ENCODE measurements around the gene USP6NL. TPM values are rescaled to one million over a fixed set of nuclear protein-coding genes. Genes with fewer than 3 reads are reported as not detected.
A peak's percentile ranks its signal among the peaks of the same experiment; 100 is the strongest.

USP6NL gene
- total RNA-seq, 2 donors from 2014 or later: 13.5 to 19.3 TPM

DNA sequence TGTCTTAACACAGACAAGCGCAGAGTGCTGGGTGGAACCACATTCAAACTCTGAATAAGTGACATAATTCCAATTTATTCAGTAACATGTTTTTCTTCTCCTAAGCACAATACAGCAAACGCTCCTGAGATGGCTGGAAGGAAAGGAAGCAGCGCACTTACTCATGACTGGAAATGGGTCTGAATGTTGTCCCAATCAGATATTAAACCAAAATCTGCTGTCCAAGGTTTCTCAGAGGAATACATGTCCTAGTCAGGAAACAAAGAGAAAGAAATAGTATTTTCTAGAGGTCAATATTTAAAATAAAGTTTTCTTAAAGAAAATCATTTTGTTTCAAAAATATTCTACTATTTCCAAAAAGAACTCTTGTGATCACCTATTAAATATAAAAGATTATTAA, 14.0 kb downstream of the USP6NL start:
- H3K27ac ChIP-seq: no peak overlapping the region

DNA sequence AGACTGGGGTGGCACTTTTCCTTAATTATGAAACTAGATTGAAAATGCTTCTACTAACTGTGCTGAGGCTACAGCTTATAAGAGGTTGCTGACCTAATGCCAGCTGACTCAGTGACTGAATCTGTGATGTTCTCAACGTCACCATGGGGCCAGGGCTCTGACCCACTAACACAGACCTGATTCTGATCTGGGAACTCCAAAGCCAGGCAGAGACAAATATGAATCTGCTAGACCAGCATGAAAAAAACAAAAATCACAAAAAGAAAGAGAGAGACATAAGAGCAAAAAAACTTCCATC, 16.1 kb downstream of the USP6NL start:
- intact Hi-C loops (cut with DNase I): no loop called here
- H3K36me3 ChIP-seq: no peaks in the 10 kb centered on the region
- TF ChIP-seq, protein P1, sequence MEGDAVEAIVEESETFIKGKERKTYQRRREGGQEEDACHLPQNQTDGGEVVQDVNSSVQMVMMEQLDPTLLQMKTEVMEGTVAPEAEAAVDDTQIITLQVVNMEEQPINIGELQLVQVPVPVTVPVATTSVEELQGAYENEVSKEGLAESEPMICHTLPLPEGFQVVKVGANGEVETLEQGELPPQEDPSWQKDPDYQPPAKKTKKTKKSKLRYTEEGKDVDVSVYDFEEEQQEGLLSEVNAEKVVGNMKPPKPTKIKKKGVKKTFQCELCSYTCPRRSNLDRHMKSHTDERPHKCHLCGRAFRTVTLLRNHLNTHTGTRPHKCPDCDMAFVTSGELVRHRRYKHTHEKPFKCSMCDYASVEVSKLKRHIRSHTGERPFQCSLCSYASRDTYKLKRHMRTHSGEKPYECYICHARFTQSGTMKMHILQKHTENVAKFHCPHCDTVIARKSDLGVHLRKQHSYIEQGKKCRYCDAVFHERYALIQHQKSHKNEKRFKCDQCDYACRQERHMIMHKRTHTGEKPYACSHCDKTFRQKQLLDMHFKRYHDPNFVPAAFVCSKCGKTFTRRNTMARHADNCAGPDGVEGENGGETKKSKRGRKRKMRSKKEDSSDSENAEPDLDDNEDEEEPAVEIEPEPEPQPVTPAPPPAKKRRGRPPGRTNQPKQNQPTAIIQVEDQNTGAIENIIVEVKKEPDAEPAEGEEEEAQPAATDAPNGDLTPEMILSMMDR (IDR thresholded peaks at IDR 0.05): no peak
- no peak overlapping the region for H3K27ac ChIP-seq
- DNase-seq: no peak
- no peak overlapping the region for H3K9ac ChIP-seq (ENCODE audit: low read depth in 2 of 2, low read length in 2 of 2)
- no peaks in the 10 kb centered on the region for H3K27me3 ChIP-seq
- no peak overlapping the region for H3K4me3 ChIP-seq
- H3K4me1 ChIP-seq: peaks cover 5% of the 10 kb centered on the region
- no peaks in the 10 kb centered on the region for H3K9me3 ChIP-seq

More for the DNA sequence above, 14.0 kb downstream of the USP6NL start:
- peaks cover 5% of the 10 kb centered on the region for H3K4me1 ChIP-seq
- TF ChIP-seq, protein P1 (IDR thresholded peaks at IDR 0.05): no peak
- no peak overlapping the region for H3K9ac ChIP-seq (ENCODE audit: low read depth in 2 of 2, low read length in 2 of 2)
- H3K9me3 ChIP-seq: no peaks in the 10 kb centered on the region
- H3K27me3 ChIP-seq: no peaks in the 10 kb centered on the region
- no peak for DNase-seq
- intact Hi-C loops (cut with DNase I): no loop called here
- H3K36me3 ChIP-seq: no peaks in the 10 kb centered on the region
- no peak overlapping the region for H3K4me3 ChIP-seq

DNA sequence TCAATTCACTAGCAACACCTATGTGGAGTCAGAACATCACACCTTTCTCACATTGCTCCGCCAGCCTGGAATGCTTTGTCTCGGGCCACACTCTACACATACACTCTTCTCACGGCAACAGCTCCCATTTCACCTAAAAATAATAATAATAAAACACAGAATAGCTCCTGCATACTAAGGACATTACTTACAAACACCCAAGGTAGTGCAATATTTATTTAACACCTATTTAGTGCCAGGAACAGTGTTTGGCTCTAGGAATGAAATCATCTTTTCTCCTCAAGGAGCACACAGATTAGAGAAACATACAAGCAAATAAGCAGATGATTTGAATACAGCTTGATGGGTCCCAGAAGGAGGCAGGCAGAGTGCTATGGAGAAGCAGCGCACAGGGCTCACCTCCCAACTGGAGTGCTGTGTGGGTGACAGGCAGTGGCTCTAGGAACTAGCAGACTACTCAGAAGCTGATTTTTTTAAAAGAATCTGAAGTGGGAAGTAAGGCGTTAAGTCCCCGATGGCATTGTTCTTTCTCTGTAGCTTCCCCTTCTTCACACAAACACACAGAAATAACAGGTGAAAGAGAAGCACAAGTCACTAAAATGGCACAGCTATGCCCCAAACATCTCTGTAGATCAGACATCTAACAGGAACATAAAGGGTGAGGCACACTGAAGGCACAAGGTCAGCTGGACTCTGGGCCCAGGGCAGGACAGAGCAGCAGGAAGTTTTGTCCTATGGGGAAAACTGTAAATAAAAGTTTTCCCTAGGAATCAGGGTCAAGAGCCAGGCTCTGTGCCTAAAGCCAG, 16.7 kb downstream of the USP6NL start:
- no peaks in the 10 kb centered on the region for H3K9me3 ChIP-seq
- TF ChIP-seq, protein P1 (IDR thresholded peaks at IDR 0.05): no peak
- no peaks in the 10 kb centered on the region for H3K36me3 ChIP-seq
- no peaks in the 10 kb centered on the region for H3K27me3 ChIP-seq
- DNase-seq: no peak
- no peak overlapping the region for H3K27ac ChIP-seq
- no peak overlapping the region for H3K9ac ChIP-seq (ENCODE audit: low read depth in 2 of 2, low read length in 2 of 2)
- no peak overlapping the region for H3K4me3 ChIP-seq
- peaks cover 5% of the 10 kb centered on the region for H3K4me1 ChIP-seq
- intact Hi-C loops (cut with DNase I): no loop called here

DNA sequence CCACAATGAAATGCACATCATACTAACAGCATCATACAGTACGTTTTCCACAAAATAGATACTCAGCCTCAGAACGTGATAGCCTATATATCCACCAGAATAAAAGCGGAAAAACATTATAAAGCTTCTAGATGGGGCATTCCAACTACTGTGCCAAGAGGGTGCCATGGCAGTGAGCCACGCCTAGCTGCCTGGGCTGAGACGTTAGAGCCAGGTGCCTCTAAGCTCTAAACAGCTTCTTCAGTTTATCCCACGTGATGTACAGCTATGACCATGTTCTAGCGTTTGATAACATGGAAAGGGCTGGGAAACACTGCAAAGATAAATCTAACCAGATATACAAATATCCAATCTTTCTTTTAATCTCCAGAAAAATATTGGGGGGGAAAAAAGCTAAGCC, 17.8 kb downstream of the USP6NL start:
- no peak overlapping the region for H3K4me3 ChIP-seq
- no peaks in the 10 kb centered on the region for H3K36me3 ChIP-seq
- no peaks in the 10 kb centered on the region for H3K9me3 ChIP-seq
- H3K9ac ChIP-seq (ENCODE audit: low read depth in 2 of 2, low read length in 2 of 2): no peak overlapping the region
- intact Hi-C loops (cut with DNase I): no loop called here
- no peak overlapping the region for H3K27ac ChIP-seq
- DNase-seq: peak; percentile 42
- peaks cover 5% of the 10 kb centered on the region for H3K4me1 ChIP-seq
- TF ChIP-seq, protein P1 (IDR thresholded peaks at IDR 0.05): no peak
- H3K27me3 ChIP-seq: no peaks in the 10 kb centered on the region

DNA sequence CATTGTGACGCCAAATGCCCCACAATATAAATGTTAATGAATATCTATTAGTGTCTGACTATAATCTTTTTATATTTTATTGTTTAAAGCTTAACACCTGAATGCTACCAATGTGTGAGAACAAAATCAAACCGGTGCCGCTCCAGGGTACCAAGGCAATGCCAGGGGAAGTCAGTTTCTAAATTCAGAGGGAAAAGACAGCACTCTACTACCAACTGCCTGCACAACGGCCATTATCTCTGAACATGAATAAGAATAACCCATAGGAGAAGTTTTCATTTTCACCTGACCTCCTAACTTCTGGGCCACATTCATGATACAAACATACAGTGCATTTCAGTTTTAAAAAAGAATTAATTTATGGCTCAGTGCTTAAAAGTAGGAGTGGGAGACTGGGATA, 21.7 kb downstream of the USP6NL start:
- no peaks in the 10 kb centered on the region for H3K9me3 ChIP-seq
- H3K27me3 ChIP-seq: no peaks in the 10 kb centered on the region
- no peak overlapping the region for H3K4me3 ChIP-seq
- no peaks in the 10 kb centered on the region for H3K4me1 ChIP-seq
- DNase-seq: no peak
- TF ChIP-seq, protein P1 (IDR thresholded peaks at IDR 0.05): no peak
- H3K36me3 ChIP-seq: no peaks in the 10 kb centered on the region
- intact Hi-C loops (cut with DNase I): no loop called here
- H3K9ac ChIP-seq (ENCODE audit: low read depth in 2 of 2, low read length in 2 of 2): no peak overlapping the region
- H3K27ac ChIP-seq: no peak overlapping the region

Measured in colonic mucosa (tissue), 4 donors.